HepG2 (cell line): ENCODE data around the gene ZNF66. TPM values are rescaled to one million over a fixed set of nuclear protein-coding genes. Genes with fewer than 3 reads are reported as not detected.
"Not testable (repeated sequence)": the region's sequence is repeated elsewhere in the genome, so short reads cannot be mapped to it uniquely, and the experiment has no call there.

Experiments
- ATAC-seq: fragments of 200-7000 bp; cut with Tn5 transposase; 3 replicates; pipeline ENCODE4 v1.9.1; 2020; ENCODE audit warnings: mild to moderate bottlenecking, moderate library complexity
- BruUV-seq: library from RNA; stranded (reverse); fragments of 400-500 nt; replicated peaks from 2 replicates; lab custom pipeline; 2021; lab: Mats Ljungman, UMichigan
- CTCF ChIA-PET: fragments of 300-600 bp; formaldehyde crosslinking; extraction: SDS; loops from one replicate; lab custom pipeline; 2021; ENCODE audit warnings: low total read pairs, inconsistent platforms, low intra/inter-chr PET ratio; lab: Yijun Ruan, JAX
- POLR2A ChIA-PET: fragments of 350-600 bp; sonication (Branson Sonifier 250); formaldehyde crosslinking; loops from one replicate; lab custom pipeline; 2020; ENCODE audit warnings: antibody characterized with exemption, inconsistent platforms; lab: Yijun Ruan, JAX
- DNase-seq: peaks from one replicate; pipeline ENCODE4 v3.0.0-alpha.2; 2015; ENCODE audit warnings: low spot score
- FAIRE-seq: peaks from 3 replicates; lab custom pipeline; 2011; peaks lifted over from hg19 to GRCh38; lab: Jason Lieb, UNC
- H2AFZ ChIP-seq: one replicate; pipeline ENCODE4 v1.6.1; 2011; ENCODE audit warnings: low read length, inconsistent platforms
- H3K27ac ChIP-seq: fragments of 300-600 bp; 3 replicates; pipeline ENCODE4 v1.8.0; 2011; ENCODE audit warnings: mixed run types, mild to moderate bottlenecking, mixed read lengths, low read length, inconsistent platforms; ENCODE audit not compliant: insufficient read depth; ENCODE audit errors: extremely low read length
- H3K27me3 ChIP-seq, 2 experiments: fragments of 200-600 bp in 1 of 2; 2 replicates in 1 of 2; 3 replicates in 1 of 2; pipeline versions ENCODE4 v1.6.0 to v1.8.0; 2011; ENCODE audit warnings: low read length in 2 of 2, mild to moderate bottlenecking in 2 of 2, moderate library complexity in 2 of 2, inconsistent platforms in 1 of 2; ENCODE audit not compliant: insufficient read depth in 2 of 2, control insufficient read depth in 1 of 2
- H3K36me3 ChIP-seq, 2 experiments: fragments of 200-600 bp in 1 of 2; replicated peaks in 1 of 2; 2 replicates in 1 of 2; 3 replicates in 1 of 2; pipeline versions ENCODE4 v1.5.1 to v1.8.0; 2011; ENCODE audit warnings: low read length in 2 of 2, inconsistent platforms in 1 of 2; ENCODE audit not compliant: insufficient read depth in 2 of 2, control insufficient read depth in 1 of 2
- H3K4me1 ChIP-seq: 2 replicates; pipeline ENCODE4 v1.5.1; 2012; ENCODE audit warnings: low read length, inconsistent platforms; ENCODE audit not compliant: insufficient read depth
- H3K4me2 ChIP-seq: 2 replicates; pipeline ENCODE4 v1.6.0; 2011; ENCODE audit warnings: low read depth, low read length, inconsistent platforms
- H3K4me3 ChIP-seq, 3 experiments: fragments of 200-600 bp in 1 of 3; sonication (generic), shearing (Covaris generic) in 1 of 3; replicated peaks in 1 of 3; 2 replicates each; pipeline ENCODE4 v1.5.1; 2011 to 2016; ENCODE audit warnings: low read length in 3 of 3, inconsistent platforms in 2 of 3, low read depth in 2 of 3, mild to moderate bottlenecking in 2 of 3, control low read depth in 1 of 3, mixed read lengths in 1 of 3; ENCODE audit not compliant: insufficient read depth in 1 of 3
- H3K79me2 ChIP-seq: one replicate; pipeline ENCODE4 v1.6.1; 2011; ENCODE audit warnings: low read length, inconsistent platforms; ENCODE audit not compliant: insufficient read depth
- H3K9ac ChIP-seq: 2 replicates; pipeline ENCODE4 v1.6.0; 2011; ENCODE audit warnings: mild to moderate bottlenecking, low read depth, low read length, inconsistent platforms; ENCODE audit not compliant: insufficient read depth
- H3K9me3 ChIP-seq: 2 replicates; pipeline ENCODE4 v1.5.1; 2012; ENCODE audit warnings: mild to moderate bottlenecking, low read length
- H4K20me1 ChIP-seq: 2 replicates; pipeline ENCODE4 v1.6.0; 2011; ENCODE audit warnings: inconsistent platforms, mild to moderate bottlenecking, low read length, moderate library complexity; ENCODE audit not compliant: insufficient read depth
- AGO1 ChIP-seq: fragments of 200-400 bp; formaldehyde crosslinking; IDR thresholded peaks from 2 replicates; pipeline ENCODE4 v1.6.1; 2017; ENCODE audit warnings: mild to moderate bottlenecking, low read depth, low read length, moderate library complexity; ENCODE audit not compliant: poor library complexity, severe bottlenecking
- EED ChIP-seq: sonication (generic); formaldehyde crosslinking; IDR thresholded peaks from 2 replicates; pipeline ENCODE4 v1.5.0; 2020; ENCODE audit warnings: mild to moderate bottlenecking, missing genetic modification reagents
- ELF4 ChIP-seq: sonication (generic); formaldehyde crosslinking; IDR thresholded peaks from 2 replicates; pipeline ENCODE4 v1.5.0; 2020; ENCODE audit warnings: missing genetic modification reagents, mild to moderate bottlenecking, moderate library complexity, borderline replicate concordance
- MBD4 ChIP-seq: IDR thresholded peaks from 2 replicates; pipeline ENCODE4 v1.6.1; 2012; ENCODE audit warnings: low read length, inconsistent platforms, borderline replicate concordance
- MTA1 ChIP-seq: sonication (generic); formaldehyde crosslinking; IDR thresholded peaks from 2 replicates; pipeline ENCODE4 v1.4.0; 2020; ENCODE audit warnings: missing genetic modification reagents, mild to moderate bottlenecking, borderline replicate concordance
- MTF2 ChIP-seq: sonication (generic); formaldehyde crosslinking; IDR thresholded peaks from 2 replicates; pipeline ENCODE4 v1.5.0; 2020; ENCODE audit warnings: missing genetic modification reagents, borderline replicate concordance
- NFIB ChIP-seq: sonication (generic); formaldehyde crosslinking; IDR thresholded peaks from 2 replicates; pipeline ENCODE4 v1.9.0; 2021; ENCODE audit warnings: missing genetic modification reagents, mild to moderate bottlenecking, borderline replicate concordance
- NR0B2 ChIP-seq: sonication (generic); formaldehyde crosslinking; IDR thresholded peaks from 2 replicates; pipeline ENCODE4 v1.4.0; 2020; ENCODE audit warnings: mild to moderate bottlenecking, missing genetic modification reagents
- PAX8 ChIP-seq: sonication (generic); formaldehyde crosslinking; IDR thresholded peaks from 2 replicates; pipeline ENCODE4 v1.8.0; 2022; ENCODE audit warnings: mild to moderate bottlenecking, missing genetic modification reagents, borderline replicate concordance
- SP4 ChIP-seq: sonication (generic); formaldehyde crosslinking; IDR thresholded peaks from 2 replicates; pipeline ENCODE4 v1.8.1; 2023; ENCODE audit warnings: mild to moderate bottlenecking, missing genetic modification reagents
- ZBTB3 ChIP-seq: sonication (generic); formaldehyde crosslinking; IDR thresholded peaks from 2 replicates; pipeline ENCODE4 v1.4.0; 2020; ENCODE audit warnings: low read depth, mild to moderate bottlenecking, moderate library complexity, missing genetic modification reagents, borderline replicate concordance
- ZMYM4 ChIP-seq: sonication (generic); formaldehyde crosslinking; IDR thresholded peaks from 2 replicates; pipeline ENCODE4 v1.8.1; 2023; ENCODE audit warnings: mild to moderate bottlenecking, missing genetic modification reagents
- ZNF547 ChIP-seq: sonication (generic); formaldehyde crosslinking; IDR thresholded peaks from 2 replicates; pipeline ENCODE4 v1.5.1; 2020; ENCODE audit warnings: mild to moderate bottlenecking, missing genetic modification reagents
- ZNF782 ChIP-seq: sonication (generic); formaldehyde crosslinking; IDR thresholded peaks from 2 replicates; pipeline ENCODE4 v1.4.0; 2020; ENCODE audit warnings: missing genetic modification reagents, mild to moderate bottlenecking, borderline replicate concordance
- ZSCAN5A ChIP-seq: sonication (generic); formaldehyde crosslinking; IDR thresholded peaks from 2 replicates; pipeline ENCODE4 v1.8.0; 2022; ENCODE audit warnings: mild to moderate bottlenecking, missing genetic modification reagents, borderline replicate concordance
- ZXDC ChIP-seq: sonication (generic); formaldehyde crosslinking; IDR thresholded peaks from 2 replicates; pipeline ENCODE4 v1.5.0; 2020; ENCODE audit warnings: mild to moderate bottlenecking, missing genetic modification reagents
- WGBS: methylation state at CpG from one replicate; pipeline ENCODE4 v1.1.6; 2017; ENCODE audit warnings: low lambda C conversion rate; 5-methylcytosine and 5-hydroxymethylcytosine counted together
- in situ Hi-C: cut with HindIII; loops from 2 replicates; pipeline ENCODE4 v1.10.0; 2017; ENCODE audit warnings: low pct_unique_long_range_greater_than_20kb; ENCODE audit not compliant: extremely low pct_ligation_motif_present
- intact Hi-C: fragments of 100-400 bp; cut with micrococcal nuclease; formaldehyde crosslinking; loops from one replicate; pipeline ENCODE4 v1.10.0; 2022; ENCODE audit not compliant: unreplicated experiment
- polyA plus RNA-seq, 8 experiments: library from polyadenylated mRNA; depleted of rRNA in 3 of 8; stranded (reverse) in 7 of 8; unstranded in 1 of 8; fragments of >200 nt; fragmentation: Illumina TruSeq in 4 of 8; extraction: Trizol in 4 of 8; gene quantifications; 2 replicates each; pipeline versions ENCODE4 v1.2.1 to v1.2.3, GENCODE V29; 2011 to 2016; ENCODE audit warnings: low read depth in 4 of 8, missing spikeins in 1 of 8, mixed read lengths in 1 of 8; ENCODE audit not compliant: insufficient read depth in 1 of 8
- total RNA-seq, 5 experiments: library from RNA; depleted of rRNA; stranded (reverse); fragments of >200 nt; fragmentation: Illumina TruSeq; extraction: Trizol; gene quantifications; 2 replicates each; pipeline ENCODE4 v1.2.3, GENCODE V29; 2016; ENCODE audit warnings: low read depth in 1 of 5

The ZNF66 gene
- total and polyA plus RNA-seq, 2 of the 13 experiments (the other 11 are each of a cell fraction or from before 2014, with no cell fraction given) = 4.0 to 8.0 TPM

- no peak for TF ChIP-seq MTA1 (CRISPR knock-in tag)
- TF ChIP-seq EED (CRISPR knock-in tag) = no peak
- TF ChIP-seq NFIB (CRISPR knock-in tag) = no peak
- TF ChIP-seq ZNF782 = no peak
- TF ChIP-seq ZNF547 = 0 out of 2 replicates have a peak, but pooled peaks have one; percentile 20
- TF ChIP-seq PAX8 (CRISPR knock-in tag) = no peak
- TF ChIP-seq ZMYM4 (CRISPR knock-in tag) = peak; percentile 75; the same call in 1 of the 2 replicates
- no peak for TF ChIP-seq MBD4
- peak; percentile 61; the same call in 1 of the 2 replicates for TF ChIP-seq ZXDC (CRISPR knock-in tag)
- no peak for TF ChIP-seq ZSCAN5A (CRISPR knock-in tag)
- no peak for TF ChIP-seq MTF2
- TF ChIP-seq SP4 (CRISPR knock-in tag) = peak; percentile 69; the same call in 1 of the 2 replicates
- TF ChIP-seq AGO1 = no peak
- TF ChIP-seq ELF4 = no peak
- no peak for TF ChIP-seq ZBTB3 (CRISPR knock-in tag)
- no peak for TF ChIP-seq NR0B2 (CRISPR knock-in tag)
- TF ChIP-seq, all 625 proteins: peak for 76
Measured at GRCh38 chr19:20776083-20777076, at the start of gene ZNF66 (continued).

- not testable (repeated sequence) for ATAC-seq, H3K4me3 ChIP-seq, DNase-seq
Measured at GRCh38 chr19:20750169-20750568, 25.9 kb upstream of the ZNF66 start.

More at GRCh38 chr19:20750169-20750568, 25.9 kb upstream of the ZNF66 start:
- intact Hi-C loops, BruUV-seq, H3K36me3 ChIP-seq, H3K9ac ChIP-seq, H2AFZ ChIP-seq, H3K27me3 ChIP-seq, FAIRE-seq, H3K4me1 ChIP-seq, POLR2A ChIA-PET, in situ Hi-C loops, H3K4me2 ChIP-seq, H4K20me1 ChIP-seq, H3K27ac ChIP-seq, H3K79me2 ChIP-seq, CTCF ChIA-PET: not testable (repeated sequence)
- WGBS = 62% methylated on average over 6 of the region's 6 CpGs
- H3K9me3 ChIP-seq = peaks cover 16% of the 10 kb centered on the region
